ENCODE data around the gene SORL1. TPM values are rescaled to one million over a fixed set of nuclear protein-coding genes. Genes with fewer than 3 reads are reported as not detected.

Gene SORL1
- total and polyA plus RNA-seq, 3 donors from 2014 or later = 14.7 to 30.0 (median 21.8) TPM

GRCh38 chr11:121554552-121554951 lies 102.4 kb downstream of the SORL1 start:
- no peak overlapping the region for H3K4me3 ChIP-seq
- no peak overlapping the region for H3K27ac ChIP-seq
- H3K4me1 ChIP-seq = no peaks in the 10 kb centered on the region
- TF ChIP-seq POLR2A (IDR thresholded peaks at IDR 0.05) (no peak), CTCF (IDR thresholded peaks at IDR 0.05) (no peak)
- H3K36me3 ChIP-seq (ENCODE audit: low read depth, missing control alignments) = no peaks in the 10 kb centered on the region
- no peak for DNase-seq
- no peaks in the 10 kb centered on the region for H3K9me3 ChIP-seq
- intact Hi-C loops (cut with DNase I; ENCODE audit: low total_unique reads) = no loop called here
- no peaks in the 10 kb centered on the region for H3K27me3 ChIP-seq
- WGBS, 2 donors = 90 to 94% methylated on average over 2 of the region's 2 CpGs

GRCh38 chr11:121555121-121555520 lies 103.0 kb downstream of the SORL1 start:
- H3K4me3 ChIP-seq = no peak overlapping the region
- WGBS, 2 donors = 60 to 63% methylated on average over 5 of the region's 5 CpGs
- intact Hi-C loops (cut with DNase I; ENCODE audit: low total_unique reads) = no loop called here
- H3K36me3 ChIP-seq (ENCODE audit: low read depth, missing control alignments) = no peaks in the 10 kb centered on the region
- H3K4me1 ChIP-seq = no peaks in the 10 kb centered on the region
- no peak overlapping the region for H3K27ac ChIP-seq
- TF ChIP-seq CTCF (IDR thresholded peaks at IDR 0.05) (no peak), POLR2A (IDR thresholded peaks at IDR 0.05) (no peak)
- no peaks in the 10 kb centered on the region for H3K27me3 ChIP-seq
- DNase-seq = no peak
- H3K9me3 ChIP-seq = no peaks in the 10 kb centered on the region

- WGBS, 2 donors = 96 to 97% methylated on average over 7 of the region's 7 CpGs
Measured at GRCh38 chr11:121556937-121557336, 104.8 kb downstream of the SORL1 start.

GRCh38 chr11:121557348-121557747 lies 105.2 kb downstream of the SORL1 start:
- intact Hi-C loops (cut with DNase I; ENCODE audit: low total_unique reads) = no loop called here
- 88 to 92% methylated on average over 8 of the region's 8 CpGs for WGBS, 2 donors
- H3K36me3 ChIP-seq (ENCODE audit: low read depth, missing control alignments) = no peaks in the 10 kb centered on the region

More at GRCh38 chr11:121556937-121557336, 104.8 kb downstream of the SORL1 start:
- H3K27me3 ChIP-seq = no peaks in the 10 kb centered on the region
- no peaks in the 10 kb centered on the region for H3K4me1 ChIP-seq
- TF ChIP-seq CTCF (IDR thresholded peaks at IDR 0.05) = no peak
- TF ChIP-seq POLR2A (IDR thresholded peaks at IDR 0.05) = no peak
- no peaks in the 10 kb centered on the region for H3K9me3 ChIP-seq
- no peak overlapping the region for H3K4me3 ChIP-seq
- DNase-seq = no peak
- intact Hi-C loops (cut with DNase I; ENCODE audit: low total_unique reads) = no loop called here
- no peak overlapping the region for H3K27ac ChIP-seq
- H3K36me3 ChIP-seq (ENCODE audit: low read depth, missing control alignments) = no peaks in the 10 kb centered on the region

More at GRCh38 chr11:121557348-121557747, 105.2 kb downstream of the SORL1 start:
- no peaks in the 10 kb centered on the region for H3K9me3 ChIP-seq
- no peaks in the 10 kb centered on the region for H3K27me3 ChIP-seq
- no peak overlapping the region for H3K4me3 ChIP-seq
- no peak overlapping the region for H3K27ac ChIP-seq
- no peak for DNase-seq
- H3K4me1 ChIP-seq = no peaks in the 10 kb centered on the region
- no peak for TF ChIP-seq CTCF (IDR thresholded peaks at IDR 0.05)

Measured in testis (tissue), 3 donors.